GM23338 (cell line): ENCODE results near the gene HACD3. TPM values are rescaled to one million over a fixed set of nuclear protein-coding genes. Genes with fewer than 3 reads are reported as not detected.

Source experiments
- ATAC-seq: fragments of 200-7000 bp; cut with Tn5 transposase; 3 replicates; pipeline ENCODE4 v1.9.1; 2020
- DNase-seq: peaks from one replicate; pipeline ENCODE4 v3.0.0-alpha.2; 2015; ENCODE audit warnings: low spot score
- H2AFZ ChIP-seq: fragments of 200-600 bp; sonication (generic); 2 replicates; pipeline ENCODE4 v1.8.0; 2016; ENCODE audit warnings: antibody characterized with exemption, mild to moderate bottlenecking, moderate library complexity
- H3F3A ChIP-seq: fragments of 200-600 bp; sonication (generic); replicated peaks from 2 replicates; pipeline ENCODE4 v1.8.0; 2017; ENCODE audit warnings: antibody characterized with exemption, mixed run types, low read depth
- H3K27ac ChIP-seq: fragments of 200-600 bp; sonication (generic); 2 replicates; pipeline ENCODE4 v1.6.1; 2016; ENCODE audit warnings: low read depth
- H3K27me3 ChIP-seq: fragments of 200-600 bp; sonication (generic); 2 replicates; pipeline ENCODE4 v1.8.0; 2016; ENCODE audit warnings: mild to moderate bottlenecking, mixed run types, moderate library complexity; ENCODE audit not compliant: insufficient read depth
- H3K36me3 ChIP-seq: fragments of 200-600 bp; sonication (generic); 2 replicates; pipeline ENCODE4 v1.8.0; 2016; ENCODE audit warnings: mild to moderate bottlenecking; ENCODE audit not compliant: insufficient read depth
- H3K4me1 ChIP-seq: fragments of 200-600 bp; sonication (generic); 2 replicates; pipeline ENCODE4 v1.8.0; 2016; ENCODE audit warnings: mild to moderate bottlenecking, moderate library complexity; ENCODE audit not compliant: insufficient read depth
- H3K4me2 ChIP-seq: fragments of 200-600 bp; sonication (generic); 2 replicates; pipeline ENCODE4 v1.7.1; 2017; ENCODE audit warnings: mixed run types
- H3K4me3 ChIP-seq: fragments of 200-600 bp; sonication (generic); 2 replicates; pipeline ENCODE4 v1.6.1; 2016; ENCODE audit warnings: mixed run types
- H3K79me2 ChIP-seq: fragments of 200-600 bp; sonication (generic); replicated peaks from 2 replicates; pipeline ENCODE4 v1.8.0; 2017; ENCODE audit warnings: mild to moderate bottlenecking; ENCODE audit not compliant: insufficient read depth
- H3K9me2 ChIP-seq: fragments of 200-600 bp; sonication (generic); 2 replicates; pipeline ENCODE4 v1.8.0; 2017; ENCODE audit not compliant: insufficient read depth
- H4K20me1 ChIP-seq: fragments of 200-600 bp; sonication (generic); replicated peaks from 2 replicates; pipeline ENCODE4 v1.8.0; 2017; ENCODE audit warnings: mild to moderate bottlenecking; ENCODE audit not compliant: insufficient read depth
- H3K27ac Mint-ChIP-seq: 2 replicates; pipeline ENCODE4 v1.8.0; 2020; ENCODE audit warnings: inconsistent platforms, mild to moderate bottlenecking, moderate library complexity, mixed read lengths
- H3K27me3 Mint-ChIP-seq: 3 replicates; pipeline ENCODE4 v1.8.0; 2022; ENCODE audit warnings: low read depth, mild to moderate bottlenecking, moderate library complexity, mixed read lengths, inconsistent platforms; ENCODE audit not compliant: insufficient read depth, poor library complexity
- H3K36me3 Mint-ChIP-seq: 3 replicates; pipeline ENCODE4 v1.8.0; 2021; ENCODE audit warnings: low read depth, mild to moderate bottlenecking, inconsistent platforms, moderate library complexity, mixed read lengths
- H3K4me1 Mint-ChIP-seq: 3 replicates; pipeline ENCODE4 v1.8.0; 2020; ENCODE audit warnings: mild to moderate bottlenecking, inconsistent platforms, mixed read lengths
- H3K4me3 Mint-ChIP-seq: 3 replicates; pipeline ENCODE4 v1.8.0; 2021; ENCODE audit warnings: moderate library complexity, mild to moderate bottlenecking, inconsistent platforms, mixed read lengths
- H3K9me3 Mint-ChIP-seq: 3 replicates; pipeline ENCODE4 v1.8.0; 2020; ENCODE audit warnings: moderate library complexity, mild to moderate bottlenecking, inconsistent platforms, mixed read lengths
- ETS1 ChIP-seq: IDR thresholded peaks from 2 replicates; pipeline ENCODE4 v1.6.1; 2016; ENCODE audit warnings: antibody characterized with exemption
- EZH2 ChIP-seq: fragments of 200-600 bp; sonication (generic); IDR thresholded peaks from one replicate; pipeline ENCODE4 v1.8.0; 2017; ENCODE audit warnings: antibody characterized with exemption, mild to moderate bottlenecking, low read depth; ENCODE audit not compliant: unreplicated experiment
- EZH2phosphoT487 ChIP-seq: fragments of 200-600 bp; sonication (generic); IDR thresholded peaks from one replicate; pipeline ENCODE4 v1.8.1; 2018; ENCODE audit warnings: antibody characterized with exemption; ENCODE audit not compliant: unreplicated experiment
- JUNB ChIP-seq: IDR thresholded peaks from one replicate; pipeline ENCODE4 v1.6.1; 2016; ENCODE audit warnings: antibody characterized with exemption; ENCODE audit not compliant: unreplicated experiment
- NANOG ChIP-seq: IDR thresholded peaks from 2 replicates; pipeline ENCODE4 v1.6.1; 2016; ENCODE audit warnings: antibody characterized with exemption, borderline replicate concordance
- POLR2AphosphoS5 ChIP-seq: IDR thresholded peaks from 2 replicates; pipeline ENCODE4 v1.6.1; 2016; ENCODE audit warnings: antibody characterized with exemption, low read depth
- ZNF462 ChIP-seq: fragments of 250-450 bp; sonication (Bioruptor Pico); IDR thresholded peaks from 2 replicates; pipeline ENCODE4 v1.5.0; 2020; ENCODE audit warnings: mild to moderate bottlenecking, moderate library complexity
- polyA plus RNA-seq: library from polyadenylated mRNA; unstranded; fragments of >200 nt; fragmentation: Nextera tagmentation; extraction: Ambion mirVana; gene quantifications from 2 replicates; pipeline ENCODE4 v1.2.1, GENCODE V29; 2016
- total RNA-seq: library from RNA; depleted of rRNA; stranded (reverse); fragments of >200 nt; shearing (Covaris generic); gene quantifications from 2 replicates; pipeline ENCODE4 v1.2.3, GENCODE V29; 2014

The HACD3 gene
- total and polyA plus RNA-seq, 2 experiments from 2014 or later: 123 to 131 TPM

- TF ChIP-seq ZNF462 (CRISPR knock-in tag): no peak
- TF ChIP-seq POLR2AphosphoS5: no peak
- no peak for TF ChIP-seq EZH2
- TF ChIP-seq EZH2phosphoT487: no peak
- TF ChIP-seq ETS1: no peak
Measured at GRCh38 chr15:65535192-65535591, 4.9 kb downstream of the HACD3 start (continued).

- Mint-ChIP-seq H3K4me3 (no peak overlapping the region), H3K27ac (peak overlapping the region; percentile 6; the same call in 1 of the 2 replicates), H3K9me3 (no peaks in the 10 kb centered on the region), H3K36me3 (peaks cover 8% of the 10 kb centered on the region; the same call in 1 of the 3 replicates), H3K27me3 (peaks cover 3% of the 10 kb centered on the region), H3K4me1 (peaks cover 16% of the 10 kb centered on the region; the same call in 2 of the 3 replicates)
- TF ChIP-seq JUNB (no peak), ETS1 (no peak), NANOG (no peak)
- Histone ChIP-seq H3K9me2 (no peaks in the 10 kb centered on the region), H3K79me2 (peaks cover 98% of the 10 kb centered on the region), H2AFZ (no peak overlapping the region), H3F3A (0 out of 2 replicates have a peak, but pooled peaks cover 3% of the 10 kb centered on the region), H3K4me2 (no peak overlapping the region), H3K27ac (no peak overlapping the region), H3K4me3 (no peak overlapping the region), H3K27me3 (no peaks in the 10 kb centered on the region), H3K4me1 (no peaks in the 10 kb centered on the region), H3K36me3 (no peaks in the 10 kb centered on the region), H4K20me1 (peaks cover 70% of the 10 kb centered on the region)
- no peak for ATAC-seq
- DNase-seq: no peak
Measured at GRCh38 chr15:65540314-65540713, 10.1 kb downstream of the HACD3 start.
